NCI-H2081 (cell line): ENCODE results near the gene PLEKHM1.

Source experiments
- DNase-seq, 2 experiments: peaks; one replicate each; lab custom pipeline; 2025; lab: John Stamatoyannopoulos, UW

PLEKHM1 gene

DNA sequence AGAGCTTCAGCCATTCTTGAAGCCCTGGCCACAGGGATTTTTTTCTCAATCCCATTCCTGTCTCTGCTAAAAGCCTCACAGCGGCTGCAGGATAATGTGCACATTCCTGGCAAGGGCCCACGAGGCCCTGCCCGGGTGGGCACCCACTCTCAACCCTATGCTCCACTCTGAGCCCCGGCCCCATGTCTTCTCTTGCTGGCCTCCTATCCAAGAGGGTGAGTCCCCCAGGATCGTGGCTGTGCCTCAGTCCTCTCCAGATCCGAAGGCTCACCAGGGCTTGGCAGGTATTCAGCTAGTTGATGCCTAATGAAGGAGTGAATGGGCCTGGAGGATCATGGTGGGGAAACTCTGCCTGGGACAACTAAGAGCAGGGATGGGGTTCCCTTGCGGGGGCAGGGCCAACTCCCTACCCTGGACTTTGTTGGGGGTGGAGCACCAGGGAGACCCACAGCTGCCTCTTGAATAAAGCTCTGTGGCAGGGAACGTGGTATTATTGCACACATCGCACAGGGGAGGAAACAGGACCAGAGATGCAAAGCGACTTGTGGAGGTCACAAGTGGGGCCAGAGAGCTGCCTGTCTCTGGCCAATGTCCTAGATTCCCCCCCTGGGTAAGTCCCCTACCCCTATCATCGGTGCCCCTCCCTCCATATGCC lies 63.2 kb downstream of the PLEKHM1 start:
- no peak for DNase-seq

- no peak for DNase-seq
Observed at GRCh38 chr17:45426561-45426960, 64.0 kb downstream of the PLEKHM1 start.

DNA sequence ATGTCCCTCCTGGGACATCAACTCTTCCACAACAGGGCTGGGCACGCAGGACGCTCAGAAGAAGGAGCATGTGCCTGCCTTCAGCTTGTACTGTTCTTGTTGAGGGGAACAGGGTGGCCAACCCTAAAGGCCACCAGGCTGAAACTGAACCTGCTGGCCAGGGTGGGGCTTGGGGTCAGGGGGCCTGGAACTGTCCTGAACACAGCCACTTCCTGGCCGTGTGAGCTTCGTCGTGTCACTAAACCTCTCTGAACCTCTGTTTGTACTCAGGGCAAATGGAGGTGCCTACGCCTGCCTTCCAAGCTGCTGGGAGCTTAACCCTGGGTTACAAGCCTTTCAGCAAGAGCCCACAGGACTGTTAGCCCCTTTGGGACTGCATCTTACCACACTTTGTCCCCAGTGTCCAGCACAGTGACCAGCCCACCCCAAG lies 64.5 kb downstream of the PLEKHM1 start:
- DNase-seq: no peak

DNA sequence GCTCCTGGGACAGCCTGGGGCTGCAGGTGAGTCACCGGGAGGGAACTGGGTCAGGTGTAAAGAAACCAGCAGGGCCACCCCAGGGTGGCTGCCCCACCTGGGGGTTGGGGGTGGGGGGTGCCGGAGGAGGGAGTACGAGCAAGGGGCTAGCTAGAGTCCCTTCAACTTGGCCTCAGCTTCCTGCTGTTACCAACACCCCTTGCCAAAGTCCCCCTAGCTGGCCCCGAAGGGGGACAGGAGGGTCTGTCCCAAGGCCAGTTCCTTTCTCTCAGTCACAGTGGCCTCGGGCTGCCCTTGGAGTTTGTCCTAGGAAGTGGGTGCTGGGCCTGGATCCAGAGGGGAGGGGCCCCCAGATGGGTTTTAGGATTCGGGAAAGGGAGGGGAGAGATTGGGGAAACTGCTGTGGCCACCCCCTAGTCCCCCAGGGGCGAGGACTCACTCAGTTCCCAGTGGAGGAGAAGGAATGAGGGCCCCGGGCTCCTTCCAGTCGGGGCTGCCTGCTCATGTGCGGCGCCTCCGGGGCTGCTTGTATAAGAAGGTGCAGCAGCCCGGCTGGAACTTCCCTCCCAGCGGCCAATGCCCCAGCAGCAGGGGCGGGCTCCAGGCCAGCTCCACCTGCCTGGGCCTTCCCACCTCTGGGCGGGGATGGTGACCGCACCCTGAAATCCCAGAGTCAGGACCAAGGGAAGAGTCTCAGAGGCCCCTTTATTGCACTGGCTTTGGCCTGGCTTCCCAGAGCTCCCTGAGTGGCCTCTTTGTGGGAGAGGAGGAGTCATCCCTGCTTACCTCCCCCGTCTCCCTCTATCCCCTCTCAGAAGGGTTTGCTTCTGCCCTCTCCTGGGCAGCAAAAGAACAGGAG lies 65.2 kb downstream of the PLEKHM1 start:
- peak; percentile 65 to 78 for DNase-seq

DNA sequence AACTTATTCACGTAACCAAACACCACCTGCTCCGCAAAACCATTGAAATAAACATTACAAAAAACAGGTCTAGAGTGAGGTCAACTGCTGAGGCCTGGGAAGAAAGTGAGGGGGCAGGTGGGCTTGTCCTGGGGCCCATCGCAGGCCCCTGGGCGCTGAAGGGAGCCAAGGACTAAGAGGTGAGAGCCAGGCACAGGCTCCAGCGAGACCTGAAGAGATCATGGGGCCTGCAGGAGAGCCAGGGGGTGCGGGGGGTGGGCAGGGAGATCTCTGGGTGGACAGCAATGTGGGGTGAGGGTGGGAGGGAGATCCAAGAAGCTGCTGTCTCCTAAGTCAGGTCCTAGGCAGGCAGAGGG lies 65.8 kb downstream of the PLEKHM1 start:
- no peak for DNase-seq

GRCh38 chr17:45423975-45424335 lies 66.6 kb downstream of the PLEKHM1 start:
- no peak for DNase-seq

GRCh38 chr17:45423304-45423974 lies 67.1 kb downstream of the PLEKHM1 start:
- DNase-seq: no peak

DNA sequence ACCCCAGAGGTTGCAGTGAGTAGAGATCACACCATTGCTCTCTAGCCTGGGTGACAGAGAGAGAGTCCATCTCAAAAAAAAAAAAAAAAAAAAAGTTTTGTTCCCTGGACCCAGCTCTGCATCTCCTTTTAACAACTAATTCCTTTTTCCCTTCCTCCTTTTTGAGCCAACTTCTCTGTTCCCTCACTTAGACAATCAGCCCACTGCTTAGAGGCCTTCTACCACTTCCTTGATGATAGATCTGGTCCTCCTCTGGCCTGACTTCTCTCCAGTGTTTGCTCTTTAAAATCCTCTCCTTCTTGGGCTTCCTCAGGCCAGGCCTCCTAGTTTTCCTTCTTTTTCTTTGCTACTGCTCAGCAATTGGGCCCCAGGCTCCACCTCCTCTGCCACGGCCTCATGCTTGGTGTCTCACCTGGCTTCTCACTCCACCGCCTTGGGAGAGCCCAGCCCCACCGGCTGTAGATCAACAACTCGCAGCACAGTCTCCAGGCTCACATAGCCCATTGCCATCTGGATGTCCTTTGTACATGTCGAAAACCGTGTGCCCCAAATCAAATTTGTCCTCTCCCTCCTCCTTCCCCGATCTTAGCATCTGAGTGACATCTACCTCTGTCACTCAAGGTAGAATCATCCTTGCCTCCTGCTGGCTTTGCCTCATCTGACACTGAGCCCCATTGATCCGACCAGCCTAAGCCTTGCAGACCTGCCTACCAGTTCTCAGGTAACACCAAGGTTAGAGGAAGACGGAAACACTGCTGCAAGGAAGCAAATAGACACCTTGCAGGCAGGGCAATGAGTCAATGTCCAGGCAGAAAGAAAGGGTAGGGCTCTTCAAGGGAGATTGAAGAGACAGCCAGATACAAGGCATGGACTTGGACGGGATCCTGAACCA lies 75.3 kb downstream of the PLEKHM1 start:
- no peak for DNase-seq

- DNase-seq: no peak
Observed at GRCh38 chr17:45413498-45413923, 77.0 kb downstream of the PLEKHM1 start.

DNA sequence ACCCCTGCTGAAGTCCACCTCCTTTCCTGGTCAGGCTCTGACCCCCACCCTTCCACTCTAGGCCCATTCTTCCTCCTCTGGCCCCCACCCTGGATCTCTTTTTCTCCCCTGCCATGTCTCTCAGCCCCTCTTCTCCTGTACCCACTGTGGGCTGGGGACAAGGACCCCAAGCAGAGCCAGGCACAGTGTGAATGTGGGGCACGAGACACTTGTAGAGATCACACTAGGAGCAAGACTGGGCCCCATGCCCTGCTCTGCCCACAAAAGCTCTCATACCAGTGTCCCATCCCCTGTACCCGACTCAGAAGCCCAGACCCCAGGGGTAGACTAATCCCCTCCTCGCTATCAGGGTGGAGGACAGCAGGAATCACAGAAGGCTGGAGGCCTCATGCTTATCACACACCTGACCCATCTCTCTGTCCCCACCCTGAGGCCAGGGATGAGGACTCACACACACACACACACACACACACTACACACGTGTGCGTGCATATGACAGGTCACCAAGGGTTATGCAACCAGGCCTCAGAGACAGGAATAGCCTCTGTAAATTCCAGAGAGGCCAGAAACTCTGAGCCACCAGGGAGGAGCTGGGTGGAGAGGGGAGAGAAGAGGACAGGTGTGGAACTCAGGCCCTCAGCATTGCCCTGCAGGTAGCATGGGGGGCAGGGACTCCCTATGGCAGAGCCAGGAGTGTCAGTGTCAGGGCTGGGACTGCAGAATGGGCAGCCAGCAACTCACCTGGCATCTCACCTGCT lies 79.0 kb downstream of the PLEKHM1 start:
- DNase-seq: no peak

GRCh38 chr17:45410144-45411091 lies 80.1 kb downstream of the PLEKHM1 start:
- no peak for DNase-seq

- no peak for DNase-seq
Observed at GRCh38 chr17:45409659-45410076, 80.9 kb downstream of the PLEKHM1 start.

DNA sequence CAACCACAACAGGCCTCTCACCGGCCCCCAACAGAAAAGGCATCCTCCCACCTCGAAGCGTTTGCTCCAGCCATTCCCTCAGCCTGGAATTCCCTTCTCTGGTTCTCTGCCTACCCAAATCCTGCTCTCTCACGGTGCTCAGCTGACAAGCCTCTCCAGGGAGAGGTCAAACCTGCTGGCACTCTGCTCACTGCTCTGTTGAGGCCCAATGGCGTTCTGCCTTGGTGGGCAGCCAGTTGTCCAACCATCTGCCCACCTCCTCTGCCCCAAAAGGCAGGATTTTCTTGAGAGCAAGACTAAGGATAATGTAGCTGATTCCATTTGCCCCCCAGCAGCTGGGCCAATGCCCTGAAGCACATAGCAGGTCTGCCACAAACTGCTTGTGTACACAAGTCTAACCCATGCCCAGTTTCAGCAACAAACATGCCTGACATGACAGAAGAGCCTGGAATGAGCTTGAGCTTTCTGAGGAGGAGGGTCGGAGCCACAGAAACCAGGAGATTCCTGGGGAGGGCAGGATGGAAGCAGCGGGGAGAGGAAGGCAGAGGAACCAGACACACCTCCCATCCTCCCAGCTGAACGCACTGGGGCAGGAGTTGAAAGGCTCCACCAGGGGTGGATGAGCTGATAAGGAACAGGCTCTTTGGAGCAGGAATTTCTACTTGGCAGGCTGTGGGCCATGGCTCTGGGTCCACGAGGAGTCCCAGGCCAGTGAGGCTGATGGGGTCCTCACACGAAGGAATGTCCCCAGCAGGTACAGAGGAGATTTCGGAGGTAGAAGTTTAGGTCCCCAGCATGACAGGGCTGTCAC lies 81.7 kb downstream of the PLEKHM1 start:
- DNase-seq: no peak

- no peak for DNase-seq
Observed at GRCh38 chr17:45406107-45406506, 84.4 kb downstream of the PLEKHM1 start.

GRCh38 chr17:45405250-45406086 lies 85.1 kb downstream of the PLEKHM1 start:
- no peak for DNase-seq

- no peak for DNase-seq
Observed at GRCh38 chr17:45404870-45405249, 85.7 kb downstream of the PLEKHM1 start.

DNA sequence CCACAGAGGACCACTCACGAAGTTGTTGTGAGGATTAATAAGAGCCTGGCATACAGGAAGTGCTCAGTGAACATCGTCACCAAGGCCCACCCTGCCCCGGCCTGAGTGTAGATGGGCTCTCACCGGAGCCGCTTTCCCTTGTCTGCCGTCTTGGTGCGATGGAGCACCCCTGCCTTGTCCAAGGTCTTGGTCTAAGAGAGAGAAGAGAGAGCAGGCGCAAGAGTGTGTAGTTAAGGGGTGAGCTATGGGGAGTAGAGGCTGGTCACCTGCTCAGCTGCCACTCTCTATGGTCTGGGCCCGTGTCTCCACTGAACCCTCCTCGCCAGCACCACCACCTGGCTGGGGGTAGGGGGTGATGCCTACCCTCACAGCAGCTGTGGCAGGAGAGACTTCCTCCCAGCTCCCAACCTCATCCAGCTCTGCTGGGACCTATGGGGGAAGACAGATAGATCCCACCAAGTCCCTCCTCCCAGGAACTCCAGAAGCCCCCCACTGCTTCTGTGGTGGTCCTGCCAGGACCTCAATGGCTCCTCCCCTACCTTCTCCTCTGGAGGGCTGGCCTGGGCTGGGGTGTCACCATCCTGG lies 86.5 kb downstream of the PLEKHM1 start:
- DNase-seq: no peak

GRCh38 chr17:45402916-45403315 lies 87.6 kb downstream of the PLEKHM1 start:
- DNase-seq: no peak
